HL-60 (cell line): ENCODE data around the gene EFNA1.

Experiments
- DNase-seq, 2 experiments: peaks; one replicate each; pipeline ENCODE4 v3.0.0-alpha.2; 2010 to 2020; ENCODE audit warnings: low read depth in 1 of 2, low spot score in 1 of 2
- H3K27ac ChIP-seq: fragments of 250-450 bp; sonication (Bioruptor Pico); replicated peaks from 2 replicates; pipeline ENCODE4 v1.5.1; 2020; ENCODE audit warnings: mild to moderate bottlenecking, moderate library complexity
- H3K27me3 ChIP-seq: fragments of 250-450 bp; sonication (Bioruptor Pico); 2 replicates; pipeline ENCODE4 v1.5.1; 2021; ENCODE audit warnings: mild to moderate bottlenecking, moderate library complexity; ENCODE audit not compliant: insufficient read depth, poor library complexity, severe bottlenecking
- H3K4me3 ChIP-seq: replicated peaks from 2 replicates; pipeline ENCODE4 v1.5.1; 2011; ENCODE audit warnings: mild to moderate bottlenecking, control low read depth, low read length; ENCODE audit not compliant: insufficient read depth
- CTCF ChIP-seq: IDR thresholded peaks from one replicate; pipeline ENCODE4 v1.5.1; 2011; ENCODE audit warnings: low read length, control low read depth, inconsistent platforms; ENCODE audit not compliant: insufficient read depth
- GABPA ChIP-seq: IDR thresholded peaks from 2 replicates; pipeline ENCODE4 v1.6.1; 2012; ENCODE audit warnings: low read depth
- POLR2AphosphoS5 ChIP-seq: IDR thresholded peaks from 2 replicates; pipeline ENCODE4 v1.6.1; 2012; ENCODE audit warnings: low read depth
- REST ChIP-seq: IDR thresholded peaks from 2 replicates; pipeline ENCODE4 v1.6.1; 2012; ENCODE audit warnings: low read depth; ENCODE audit not compliant: insufficient replicate concordance
- SPI1 ChIP-seq: IDR thresholded peaks from 2 replicates; pipeline ENCODE4 v1.6.1; 2012; ENCODE audit warnings: low read depth, mild to moderate bottlenecking, borderline replicate concordance

Gene EFNA1

GRCh38 chr1:155176544-155177071 is 48.9 kb downstream of the EFNA1 start:
- Histone ChIP-seq H3K27ac (no peak overlapping the region), H3K4me3 (no peak overlapping the region), H3K27me3 (no peaks in the 10 kb centered on the region)
- TF ChIP-seq REST (no peak), CTCF (peak; percentile 98), POLR2AphosphoS5 (no peak)
- peak in 1 of 2 experiments; percentile 86 for DNase-seq

- DNase-seq = no peak
- TF ChIP-seq REST (no peak), SPI1 (no peak), GABPA (no peak), CTCF (no peak), POLR2AphosphoS5 (no peak)
- Histone ChIP-seq H3K27ac (no peak overlapping the region), H3K4me3 (no peak overlapping the region), H3K27me3 (no peaks in the 10 kb centered on the region)
These were observed 49.7 kb downstream of the EFNA1 start for GRCh38 chr1:155177192-155177917.

- H3K27me3 ChIP-seq = no peaks in the 10 kb centered on the region
- H3K4me3 ChIP-seq = no peak overlapping the region
- DNase-seq = no peak
- no peak for TF ChIP-seq POLR2AphosphoS5
- no peak for TF ChIP-seq SPI1
- TF ChIP-seq REST = no peak
- TF ChIP-seq CTCF = no peak
- TF ChIP-seq GABPA = no peak
- no peak overlapping the region for H3K27ac ChIP-seq
These were observed 50.2 kb downstream of the EFNA1 start for GRCh38 chr1:155177918-155178281.
